MM.1S (cell line): ENCODE results near the gene NAA35.

Source experiments
- DNase-seq: peaks from one replicate; pipeline ENCODE4 v3.0.0-alpha.2; 2015
- H2AFZ ChIP-seq: fragments of 300-600 bp; sonication (generic); 2 replicates; pipeline ENCODE4 v1.6.0; 2016; ENCODE audit warnings: antibody characterized with exemption, low read length
- H3F3A ChIP-seq: fragments of 300-600 bp; sonication (generic); 2 replicates; pipeline ENCODE4 v1.6.1; 2016; ENCODE audit warnings: mild to moderate bottlenecking, antibody characterized with exemption, low read length, moderate library complexity, mixed read lengths; ENCODE audit not compliant: insufficient read depth
- H3K27ac ChIP-seq: fragments of 300-600 bp; sonication (generic); 2 replicates; pipeline ENCODE4 v1.5.1; 2016; ENCODE audit warnings: mild to moderate bottlenecking, low read length
- H3K27me3 ChIP-seq: fragments of 300-600 bp; sonication (generic); replicated peaks from 2 replicates; pipeline ENCODE4 v1.6.0; 2016; ENCODE audit warnings: low read length; ENCODE audit not compliant: insufficient read depth
- H3K36me3 ChIP-seq: fragments of 300-600 bp; sonication (generic); replicated peaks from 2 replicates; pipeline ENCODE4 v1.6.1; 2016; ENCODE audit warnings: mild to moderate bottlenecking, low read length, mixed read lengths; ENCODE audit not compliant: insufficient read depth
- H3K4me1 ChIP-seq: fragments of 300-600 bp; sonication (generic); 2 replicates; pipeline ENCODE4 v1.6.1; 2016; ENCODE audit warnings: low read length, mixed read lengths
- H3K4me2 ChIP-seq: fragments of 300-600 bp; sonication (generic); 2 replicates; pipeline ENCODE4 v1.6.0; 2016; ENCODE audit warnings: low read depth, low read length
- H3K4me3 ChIP-seq: fragments of 300-600 bp; sonication (generic); 2 replicates; pipeline ENCODE4 v1.5.1; 2016; ENCODE audit warnings: low read length, mixed read lengths
- H3K79me2 ChIP-seq: fragments of 300-600 bp; sonication (generic); 2 replicates; pipeline ENCODE4 v1.6.1; 2016; ENCODE audit warnings: mixed run types, low read length, mixed read lengths
- H3K9ac ChIP-seq: fragments of 300-600 bp; sonication (generic); 2 replicates; pipeline ENCODE4 v1.6.1; 2016; ENCODE audit warnings: low read length, mixed read lengths
- H3K9me2 ChIP-seq: fragments of 300-600 bp; sonication (generic); replicated peaks from 2 replicates; pipeline ENCODE4 v1.6.1; 2016; ENCODE audit warnings: mild to moderate bottlenecking, low read length, mixed read lengths; ENCODE audit not compliant: insufficient read depth
- H3K9me3 ChIP-seq: fragments of 300-600 bp; sonication (generic); replicated peaks from 2 replicates; pipeline ENCODE4 v1.6.1; 2016; ENCODE audit warnings: mild to moderate bottlenecking, low read length, mixed read lengths; ENCODE audit not compliant: insufficient read depth
- H4K20me1 ChIP-seq: fragments of 300-600 bp; sonication (generic); 2 replicates; pipeline ENCODE4 v1.6.1; 2016; ENCODE audit warnings: mild to moderate bottlenecking, low read length, moderate library complexity, mixed read lengths; ENCODE audit not compliant: insufficient read depth
- CTCF ChIP-seq: fragments of 300-600 bp; sonication (generic); IDR thresholded peaks from 2 replicates; pipeline ENCODE4 v1.5.1; 2016; ENCODE audit warnings: antibody characterized with exemption, low read length, mixed read lengths
- EZH2 ChIP-seq: fragments of 300-600 bp; sonication (generic); optimal IDR thresholded peaks from 2 replicates; pipeline ENCODE3; 2017; ENCODE audit warnings: low read depth, mild to moderate bottlenecking, antibody characterized with exemption, low read length, mixed read lengths
- EZH2phosphoT487 ChIP-seq: fragments of 300-600 bp; sonication (generic); IDR thresholded peaks from 2 replicates; pipeline ENCODE4 v1.6.1; 2018; ENCODE audit warnings: antibody characterized with exemption, low read length

Gene NAA35

GRCh38 chr9:86020731-86021130 lies 79.8 kb downstream of the NAA35 start:
- no peak overlapping the region for H3K9ac ChIP-seq
- H3K4me1 ChIP-seq = peaks cover 5% of the 10 kb centered on the region; the same call in 1 of the 2 replicates
- DNase-seq = no peak
- H3K4me3 ChIP-seq = no peak overlapping the region
- H3F3A ChIP-seq = no peaks in the 10 kb centered on the region
- no peaks in the 10 kb centered on the region for H4K20me1 ChIP-seq
- H3K4me2 ChIP-seq = no peak overlapping the region
- H3K9me3 ChIP-seq = no peaks in the 10 kb centered on the region
- H3K27me3 ChIP-seq = no peaks in the 10 kb centered on the region
- no peaks in the 10 kb centered on the region for H3K36me3 ChIP-seq
- no peak for TF ChIP-seq CTCF
- TF ChIP-seq EZH2 = no peak
- no peak for TF ChIP-seq EZH2phosphoT487
- H3K79me2 ChIP-seq = no peaks in the 10 kb centered on the region
- H2AFZ ChIP-seq = no peak overlapping the region
- no peaks in the 10 kb centered on the region for H3K9me2 ChIP-seq
- H3K27ac ChIP-seq = no peak overlapping the region

- no peaks in the 10 kb centered on the region for H4K20me1 ChIP-seq
- no peaks in the 10 kb centered on the region for H3K36me3 ChIP-seq
- TF ChIP-seq CTCF (no peak), EZH2 (no peak), EZH2phosphoT487 (no peak)
Observed at GRCh38 chr9:86021166-86021565, 80.2 kb downstream of the NAA35 start.

GRCh38 chr9:86022687-86023266 lies 81.8 kb downstream of the NAA35 start:
- H3K4me2 ChIP-seq = no peak overlapping the region
- peaks cover 3% of the 10 kb centered on the region; the same call in 1 of the 2 replicates for H3K36me3 ChIP-seq
- H2AFZ ChIP-seq = no peak overlapping the region
- no peaks in the 10 kb centered on the region for H4K20me1 ChIP-seq
- no peak overlapping the region for H3K27ac ChIP-seq
- no peak overlapping the region for H3K4me3 ChIP-seq
- no peak overlapping the region for H3K9ac ChIP-seq
- no peaks in the 10 kb centered on the region for H3K9me3 ChIP-seq
- H3K79me2 ChIP-seq = no peaks in the 10 kb centered on the region
- H3K9me2 ChIP-seq = no peaks in the 10 kb centered on the region
- no peaks in the 10 kb centered on the region for H3K27me3 ChIP-seq
- H3F3A ChIP-seq = no peaks in the 10 kb centered on the region
- TF ChIP-seq CTCF = no peak
- no peak for TF ChIP-seq EZH2phosphoT487
- TF ChIP-seq EZH2 = no peak
- peak; percentile 17 for DNase-seq
- peaks cover 5% of the 10 kb centered on the region; the same call in 1 of the 2 replicates for H3K4me1 ChIP-seq

More at GRCh38 chr9:86021166-86021565, 80.2 kb downstream of the NAA35 start:
- H3K9me3 ChIP-seq = no peaks in the 10 kb centered on the region
- H3K27me3 ChIP-seq = no peaks in the 10 kb centered on the region
- H3K9ac ChIP-seq = no peak overlapping the region
- no peak overlapping the region for H3K4me2 ChIP-seq
- no peaks in the 10 kb centered on the region for H3K79me2 ChIP-seq
- DNase-seq = no peak
- no peak overlapping the region for H3K27ac ChIP-seq
- no peak overlapping the region for H3K4me3 ChIP-seq
- no peaks in the 10 kb centered on the region for H3F3A ChIP-seq
- H2AFZ ChIP-seq = no peak overlapping the region
- H3K9me2 ChIP-seq = no peaks in the 10 kb centered on the region
- peaks cover 5% of the 10 kb centered on the region; the same call in 1 of the 2 replicates for H3K4me1 ChIP-seq
